ENCODE data around the gene MTTP.

Gene MTTP

GRCh38 chr4:99587803-99588202, 13.2 kb downstream of the MTTP start:
- DNase-seq (ENCODE audit: extremely low spot score) = no peak
- no peak for TF ChIP-seq CTCF (IDR thresholded peaks at IDR 0.05; ENCODE audit: control extremely low read depth, extremely low read depth, low read depth, missing control alignments)
- POLR2A ChIA-PET = no interaction called here
- CTCF ChIA-PET = interaction anchor here (1.0 to 1.2 kb wide), 2 partner anchors 11 to 27 kb away, joined by 3 read pairs; no protein-coding TSS in a partner anchor

- TF ChIP-seq CTCF (IDR thresholded peaks at IDR 0.05; ENCODE audit: control extremely low read depth, extremely low read depth, low read depth, missing control alignments) = no peak
- ChIA-PET POLR2A (no interaction called here), CTCF (interaction anchor here (1.2 kb wide), 1 partner anchor 13 kb away, joined by 4 read pairs; no protein-coding TSS in a partner anchor)
- no peak for DNase-seq (ENCODE audit: extremely low spot score)
These were observed 17.1 kb downstream of the MTTP start for GRCh38 chr4:99591757-99592156.

GRCh38 chr4:99593781-99594641, 19.4 kb downstream of the MTTP start:
- no peak for DNase-seq (ENCODE audit: extremely low spot score)
- TF ChIP-seq CTCF (IDR thresholded peaks at IDR 0.05; ENCODE audit: control extremely low read depth, extremely low read depth, low read depth, missing control alignments) = no peak
- ChIA-PET POLR2A (no interaction called here), CTCF (interaction anchor here (0.9 to 1.8 kb wide), 3 partner anchors 9 to 218 kb away, joined by 3 to 6 read pairs (median 3); no protein-coding TSS in a partner anchor)

- DNase-seq (ENCODE audit: extremely low spot score) = no peak
- CTCF ChIA-PET = interaction anchor here (0.9 to 1.8 kb wide), 2 partner anchors 8 to 18 kb away, joined by 3 to 6 read pairs; no protein-coding TSS in a partner anchor
- POLR2A ChIA-PET = no interaction called here
- no peak for TF ChIP-seq CTCF (IDR thresholded peaks at IDR 0.05; ENCODE audit: control extremely low read depth, extremely low read depth, low read depth, missing control alignments)
These were observed 20.2 kb downstream of the MTTP start for GRCh38 chr4:99594818-99595217.

- POLR2A ChIA-PET = no interaction called here
- no peak for TF ChIP-seq CTCF (IDR thresholded peaks at IDR 0.05; ENCODE audit: control extremely low read depth, extremely low read depth, low read depth, missing control alignments)
- DNase-seq (ENCODE audit: extremely low spot score) = no peak
- CTCF ChIA-PET = no interaction called here
These were observed 32.1 kb downstream of the MTTP start for GRCh38 chr4:99606716-99607115.

- no peak for DNase-seq (ENCODE audit: extremely low spot score)
- ChIA-PET CTCF (interaction anchor here (1.3 kb wide), 2 partner anchors 9 to 12 kb away, joined by 3 read pairs; no protein-coding TSS in a partner anchor), POLR2A (no interaction called here)
- TF ChIP-seq CTCF (IDR thresholded peaks at IDR 0.05; ENCODE audit: control extremely low read depth, extremely low read depth, low read depth, missing control alignments) = no peak
These were observed 33.8 kb downstream of the MTTP start for GRCh38 chr4:99608417-99608816.
